Ecto neural progenitor cell (in vitro differentiated cells): ENCODE measurements around the gene AKR1C3.
"Not testable (repeated sequence)": the region's sequence is repeated elsewhere in the genome, so short reads cannot be mapped to it uniquely, and the experiment has no call there.

Experiments used
- DNase-seq: peaks from one replicate; pipeline ENCODE4 v3.0.0-alpha.2; 2018; ENCODE audit warnings: low spot score

The AKR1C3 gene

DNA sequence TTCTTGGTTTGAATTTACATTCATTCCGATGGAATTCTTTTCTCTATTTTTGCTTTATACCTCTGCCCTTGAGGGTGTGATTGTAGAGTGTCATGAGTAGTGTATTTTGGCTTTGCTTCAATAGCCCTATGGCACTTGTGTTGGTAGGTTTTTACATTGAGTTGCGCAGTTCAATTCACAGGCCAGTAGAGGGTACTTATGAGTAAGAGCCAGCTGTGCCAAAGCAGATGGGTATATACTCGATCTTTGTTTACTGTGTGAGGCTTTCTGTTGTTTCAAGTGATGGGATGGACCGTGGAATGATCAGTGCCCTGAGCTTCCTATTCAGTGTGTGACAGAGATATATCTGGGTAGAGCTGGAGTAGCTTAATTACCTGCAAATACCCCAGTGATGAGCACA is 4.3 kb upstream of the AKR1C3 start:
- DNase-seq = no peak

- DNase-seq = no peak
These were observed 3.7 kb upstream of the AKR1C3 start for GRCh38 chr10:5090551-5090950.

DNA sequence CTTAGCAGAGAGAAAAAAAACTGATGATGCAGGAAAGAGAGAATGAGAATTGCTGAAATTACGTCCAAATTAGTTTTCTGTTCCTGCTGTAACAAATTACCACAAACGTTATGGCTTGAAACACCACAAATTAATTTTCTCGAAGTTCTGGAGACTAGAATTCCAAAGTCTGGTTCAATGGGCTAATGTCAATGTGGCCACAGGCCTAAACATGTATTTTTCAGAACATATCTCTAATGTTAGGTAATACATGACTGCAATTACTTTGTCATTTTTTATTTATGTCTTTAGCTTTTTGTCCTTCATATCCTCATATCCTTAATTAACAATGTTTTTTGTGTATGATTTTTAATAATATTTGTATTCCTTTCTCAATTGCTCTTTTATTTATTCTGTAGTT is 3.0 kb upstream of the AKR1C3 start:
- DNase-seq = no peak

- DNase-seq = no peak
These were observed 1.8 kb upstream of the AKR1C3 start for GRCh38 chr10:5092375-5092774.

GRCh38 chr10:5092848-5093790 is 1.1 kb upstream of the AKR1C3 start:
- DNase-seq = no peak

- DNase-seq = no peak
These were observed 1.5 kb downstream of the AKR1C3 start for GRCh38 chr10:5095687-5096086.

- no peak for DNase-seq
These were observed 1.9 kb downstream of the AKR1C3 start for GRCh38 chr10:5096108-5096507.

- DNase-seq = not testable (repeated sequence)
These were observed 8.3 kb downstream of the AKR1C3 start for GRCh38 chr10:5102479-5102878.

- no peak for DNase-seq
These were observed 9.3 kb downstream of the AKR1C3 start for GRCh38 chr10:5103481-5103880.

DNA sequence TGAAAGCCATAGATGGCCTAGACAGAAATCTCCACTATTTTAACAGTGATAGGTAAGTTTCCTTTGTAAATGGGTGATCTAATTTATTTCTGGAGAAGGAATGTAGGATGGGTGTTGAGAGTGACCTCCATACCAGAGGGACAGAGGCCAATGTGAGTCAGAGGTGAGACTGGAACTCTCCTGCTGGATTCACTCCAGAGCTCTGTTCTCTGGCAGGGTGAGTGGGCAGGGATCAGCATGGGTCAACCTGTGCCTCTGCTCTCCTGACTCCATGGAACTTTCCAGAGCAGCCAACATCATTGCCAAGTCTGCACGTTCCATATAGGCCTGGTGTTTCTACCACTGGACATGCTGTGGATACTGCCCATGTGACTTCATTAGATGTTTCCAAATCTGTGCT is 11.4 kb downstream of the AKR1C3 start:
- DNase-seq = no peak

DNA sequence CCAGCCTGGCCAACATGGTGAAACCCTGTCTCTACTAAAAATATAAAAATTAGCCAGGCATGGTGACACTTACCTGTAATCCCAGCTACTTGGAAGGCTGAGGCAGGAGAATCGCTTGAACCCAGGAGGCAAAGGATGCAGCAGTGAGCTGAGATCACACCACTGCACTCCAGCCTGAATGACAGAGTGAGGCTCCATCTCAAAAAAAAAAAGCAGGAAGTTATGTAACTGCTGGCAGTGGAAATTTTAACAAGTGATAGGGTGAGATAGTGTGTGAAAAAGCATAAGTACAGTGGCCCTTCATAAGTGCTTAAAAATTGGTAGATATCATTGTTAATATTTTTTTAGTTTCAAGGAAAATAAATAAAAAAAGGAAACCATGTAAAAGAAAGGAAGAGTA is 12.3 kb downstream of the AKR1C3 start:
- no peak for DNase-seq

DNA sequence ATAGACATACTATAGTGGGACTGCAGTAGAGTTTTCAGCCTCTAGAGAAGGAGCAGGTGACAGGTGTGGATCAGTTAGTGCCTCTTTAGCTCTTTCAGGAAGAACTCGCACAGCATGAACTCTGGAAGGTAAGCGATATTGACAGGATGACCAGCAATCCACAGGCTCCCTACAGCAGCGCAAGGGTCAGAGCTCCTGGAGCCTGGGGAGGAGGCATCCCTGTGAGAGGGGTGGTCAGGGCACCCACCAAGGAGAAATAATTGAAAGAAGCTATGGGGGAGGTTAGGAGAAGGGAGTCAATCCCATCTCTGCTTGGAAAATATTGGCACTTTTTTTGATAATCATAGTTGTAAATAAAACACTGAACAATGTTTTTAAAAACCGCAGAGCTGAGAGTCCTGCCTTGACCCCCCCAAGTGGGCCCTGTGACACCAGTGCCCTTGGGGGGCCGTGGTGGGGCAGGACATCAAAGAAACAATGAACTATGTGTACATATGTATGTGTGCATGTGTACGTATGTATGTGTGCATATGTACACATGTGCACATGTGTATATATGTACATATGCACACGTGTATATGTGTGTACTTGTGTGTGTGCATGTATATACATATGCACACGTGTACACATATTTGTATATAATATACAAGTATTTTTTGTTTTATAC is 13.8 kb downstream of the AKR1C3 start:
- no peak for DNase-seq

GRCh38 chr10:5108658-5109416 is 14.6 kb downstream of the AKR1C3 start:
- DNase-seq = no peak

DNA sequence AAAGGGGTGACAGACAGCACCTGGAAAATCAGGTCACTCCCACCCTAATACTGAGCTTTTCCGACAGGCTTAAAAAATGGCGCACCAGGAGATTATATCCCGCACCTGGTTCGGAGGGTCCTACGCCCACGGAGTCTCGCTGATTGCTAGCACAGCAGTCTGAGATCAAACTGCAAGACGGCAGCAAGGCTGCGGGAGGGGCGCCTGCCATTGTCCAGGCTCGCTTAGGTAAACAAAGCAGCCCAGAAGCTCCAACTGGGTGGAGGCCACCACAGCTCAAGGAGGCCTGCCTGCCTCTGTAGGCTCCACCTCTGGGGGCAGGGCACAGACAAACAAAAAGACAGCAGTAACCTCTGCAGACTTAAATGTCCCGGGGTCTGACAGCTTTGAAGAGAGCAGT is 15.6 kb downstream of the AKR1C3 start:
- DNase-seq = not testable (repeated sequence)

GRCh38 chr10:5116621-5117020 is 22.4 kb downstream of the AKR1C3 start:
- no peak for DNase-seq

- DNase-seq = no peak
These were observed 22.8 kb downstream of the AKR1C3 start for GRCh38 chr10:5117026-5117425.

GRCh38 chr10:5119997-5120396 is 25.8 kb downstream of the AKR1C3 start:
- not testable (repeated sequence) for DNase-seq

GRCh38 chr10:5123886-5124285 is 29.7 kb downstream of the AKR1C3 start:
- no peak for DNase-seq

GRCh38 chr10:5125315-5126044 is 31.3 kb downstream of the AKR1C3 start:
- DNase-seq = no peak

DNA sequence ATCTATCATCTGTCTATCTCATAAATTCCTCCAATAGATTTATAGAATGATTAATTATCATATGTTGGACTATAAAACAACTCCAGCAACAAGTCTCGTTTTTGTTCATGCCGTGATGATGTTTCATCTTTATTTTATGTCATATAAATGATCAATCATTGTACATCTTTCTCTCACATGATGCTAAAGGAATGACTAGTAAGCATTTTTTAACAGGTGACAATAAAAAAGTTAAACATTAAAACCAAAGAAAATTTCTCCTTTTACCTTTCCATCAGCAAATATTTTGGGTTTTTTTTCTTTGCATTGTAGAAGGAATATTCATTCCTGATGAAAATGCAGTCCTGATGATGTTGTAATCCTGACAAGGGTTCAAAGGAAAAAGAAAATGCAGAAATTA is 41.4 kb downstream of the AKR1C3 start:
- no peak for DNase-seq

GRCh38 chr10:5136468-5137087 is 42.4 kb downstream of the AKR1C3 start:
- no peak for DNase-seq
